Left lung (tissue), 10 donors: Measurements from ENCODE around the gene PLA2G6. TPM values are rescaled to one million over a fixed set of nuclear protein-coding genes. Genes with fewer than 3 reads are reported as not detected.

ENCODE experiments used
- ATAC-seq: fragments of 200-7000 bp; cut with Tn5 transposase; one replicate; pipeline ENCODE4 v1.9.1; 2020; ENCODE audit warnings: moderate library complexity
- DNase-seq, 4 donors: peaks; one replicate each; pipeline ENCODE4 v3.0.0-alpha.2; 2013 to 2020
- H3K27ac ChIP-seq, 2 donors: fragments of 200-600 bp; sonication (generic) in 1 of 2; one replicate each; pipeline versions ENCODE4 v1.5.0 to v1.8.0; 2020 to 2021
- H3K27me3 ChIP-seq, 2 donors: fragments of 200-600 bp; sonication (generic) in 1 of 2; one replicate each; pipeline versions ENCODE4 v1.5.0 to v1.8.0; 2020 to 2021
- H3K36me3 ChIP-seq, 2 donors: fragments of 200-600 bp; sonication (generic) in 1 of 2; one replicate each; pipeline versions ENCODE4 v1.5.0 to v1.8.0; 2020 to 2021
- H3K4me1 ChIP-seq, 2 donors: fragments of 200-600 bp; one replicate each; pipeline ENCODE4 v1.8.0; 2021
- H3K4me3 ChIP-seq, 2 donors: fragments of 200-600 bp; sonication (generic) in 1 of 2; one replicate each; pipeline versions ENCODE4 v1.5.0 to v1.8.0; 2020 to 2021; ENCODE audit warnings: mild to moderate bottlenecking in 1 of 2
- H3K9me3 ChIP-seq, 2 donors: fragments of 200-600 bp; sonication (generic) in 1 of 2; one replicate each; pipeline versions ENCODE4 v1.5.0 to v1.8.0; 2020 to 2021
- intact Hi-C, 2 donors: fragments of 100-400 bp; cut with DNase I; formaldehyde crosslinking; loops; one replicate each; pipeline versions ENCODE4 v1.11.2 to v1.14.2; 2022
- polyA plus RNA-seq, 6 donors: library from polyadenylated mRNA; unstranded; fragments of 120-200 nt; gene quantifications; one replicate each; pipeline ENCODE4 v1.2.1, GENCODE V29; 2013; ENCODE audit not compliant: insufficient read length in 6 of 6
- total RNA-seq, 2 donors: library from RNA; stranded (reverse); fragmentation: NEBNext Ultra II Directional; extraction: Animal tissue kit (Norgen Biotek cat#: 25700); gene quantifications; one replicate each; pipeline ENCODE4 v1.2.1, GENCODE V29; 2021
- TF ChIP-seq, protein P1 (sequence below), 2 donors: fragments of 200-600 bp; sonication (generic) in 1 of 2; IDR thresholded peaks; one replicate each; pipeline versions ENCODE4 v1.5.0 to v1.8.0; 2021; ENCODE audit warnings: antibody characterized with exemption in 2 of 2
- donor health status: DM: no; HTN: yes; CAD: no.
- donor health status: DM: no; HTN: no; CAD: no.

Gene PLA2G6
- total and polyA plus RNA-seq, 8 donors, result 29.8 to 44.1 (median 35.7) TPM

- intact Hi-C loops, result loop anchor here in 1 of 2 donors (10.0 kb wide), 1 partner anchor 240 kb away; no protein-coding TSS in a partner anchor
- Histone ChIP-seq H3K9me3 (no peaks in the 10 kb centered on the region), H3K36me3 (no peaks in the 10 kb centered on the region), H3K27me3 (no peaks in the 10 kb centered on the region), H3K4me1 (peaks cover 0 to 6% of the 10 kb centered on the region in 2 donors), H3K27ac (no peak overlapping the region), H3K4me3 (no peak overlapping the region)
- DNase-seq, result peak; percentile 68 to 95 (median 84)
- peak; percentile 92 for ATAC-seq
- TF ChIP-seq, protein P1, sequence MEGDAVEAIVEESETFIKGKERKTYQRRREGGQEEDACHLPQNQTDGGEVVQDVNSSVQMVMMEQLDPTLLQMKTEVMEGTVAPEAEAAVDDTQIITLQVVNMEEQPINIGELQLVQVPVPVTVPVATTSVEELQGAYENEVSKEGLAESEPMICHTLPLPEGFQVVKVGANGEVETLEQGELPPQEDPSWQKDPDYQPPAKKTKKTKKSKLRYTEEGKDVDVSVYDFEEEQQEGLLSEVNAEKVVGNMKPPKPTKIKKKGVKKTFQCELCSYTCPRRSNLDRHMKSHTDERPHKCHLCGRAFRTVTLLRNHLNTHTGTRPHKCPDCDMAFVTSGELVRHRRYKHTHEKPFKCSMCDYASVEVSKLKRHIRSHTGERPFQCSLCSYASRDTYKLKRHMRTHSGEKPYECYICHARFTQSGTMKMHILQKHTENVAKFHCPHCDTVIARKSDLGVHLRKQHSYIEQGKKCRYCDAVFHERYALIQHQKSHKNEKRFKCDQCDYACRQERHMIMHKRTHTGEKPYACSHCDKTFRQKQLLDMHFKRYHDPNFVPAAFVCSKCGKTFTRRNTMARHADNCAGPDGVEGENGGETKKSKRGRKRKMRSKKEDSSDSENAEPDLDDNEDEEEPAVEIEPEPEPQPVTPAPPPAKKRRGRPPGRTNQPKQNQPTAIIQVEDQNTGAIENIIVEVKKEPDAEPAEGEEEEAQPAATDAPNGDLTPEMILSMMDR (IDR thresholded peaks at IDR 0.05), result peak; percentile 92 to 99
Observed at GRCh38 chr22:38114484-38115398, 66.9 kb downstream of the PLA2G6 start.

DNA sequence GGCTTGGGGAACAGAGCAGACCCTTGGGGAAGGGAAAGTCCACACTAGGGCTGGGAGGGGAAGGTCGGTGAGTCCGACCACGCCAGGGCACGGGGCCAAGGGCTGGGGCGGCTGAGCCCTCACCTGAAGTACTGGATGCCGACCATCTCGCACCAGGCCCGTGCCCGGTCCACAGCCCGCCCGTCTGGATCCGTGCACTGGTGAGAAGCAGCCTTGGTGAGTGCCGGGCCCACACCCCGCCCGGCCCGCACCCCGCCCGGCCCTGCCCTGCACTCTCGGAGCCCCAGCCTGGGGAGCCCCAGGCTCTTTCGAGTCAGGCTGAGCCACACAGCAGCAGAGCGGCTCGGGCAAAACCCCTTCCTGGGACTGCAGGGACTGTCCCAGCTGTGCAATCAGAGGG, 69.2 kb downstream of the PLA2G6 start:
- no peak overlapping the region for H3K4me3 ChIP-seq
- ATAC-seq (no peak), DNase-seq (peak in 1 of 4 donors; percentile 74)
- no peaks in the 10 kb centered on the region for H3K9me3 ChIP-seq
- H3K4me1 ChIP-seq, result peaks cover 0 to 6% of the 10 kb centered on the region in 2 donors
- H3K36me3 ChIP-seq, result no peaks in the 10 kb centered on the region
- intact Hi-C loops, result loop anchor here in 1 of 2 donors (10.0 kb wide), 1 partner anchor 242 kb away; no protein-coding TSS in a partner anchor
- no peak overlapping the region for H3K27ac ChIP-seq
- TF ChIP-seq, protein P1 (IDR thresholded peaks at IDR 0.05), result no peak
- H3K27me3 ChIP-seq, result no peaks in the 10 kb centered on the region

GRCh38 chr22:38111925-38112355, 69.7 kb downstream of the PLA2G6 start:
- H3K27me3 ChIP-seq, result no peaks in the 10 kb centered on the region
- ATAC-seq (no peak), DNase-seq (peak in 1 of 4 donors; percentile 29)
- no peak overlapping the region for H3K27ac ChIP-seq
- H3K4me3 ChIP-seq, result no peak overlapping the region
- TF ChIP-seq, protein P1 (IDR thresholded peaks at IDR 0.05), result no peak
- intact Hi-C loops, result loop anchor here in 1 of 2 donors (10.0 kb wide), 1 partner anchor 243 kb away; no protein-coding TSS in a partner anchor
- no peaks in the 10 kb centered on the region for H3K36me3 ChIP-seq
- peaks cover 0 to 6% of the 10 kb centered on the region in 2 donors for H3K4me1 ChIP-seq
- H3K9me3 ChIP-seq, result no peaks in the 10 kb centered on the region

DNA sequence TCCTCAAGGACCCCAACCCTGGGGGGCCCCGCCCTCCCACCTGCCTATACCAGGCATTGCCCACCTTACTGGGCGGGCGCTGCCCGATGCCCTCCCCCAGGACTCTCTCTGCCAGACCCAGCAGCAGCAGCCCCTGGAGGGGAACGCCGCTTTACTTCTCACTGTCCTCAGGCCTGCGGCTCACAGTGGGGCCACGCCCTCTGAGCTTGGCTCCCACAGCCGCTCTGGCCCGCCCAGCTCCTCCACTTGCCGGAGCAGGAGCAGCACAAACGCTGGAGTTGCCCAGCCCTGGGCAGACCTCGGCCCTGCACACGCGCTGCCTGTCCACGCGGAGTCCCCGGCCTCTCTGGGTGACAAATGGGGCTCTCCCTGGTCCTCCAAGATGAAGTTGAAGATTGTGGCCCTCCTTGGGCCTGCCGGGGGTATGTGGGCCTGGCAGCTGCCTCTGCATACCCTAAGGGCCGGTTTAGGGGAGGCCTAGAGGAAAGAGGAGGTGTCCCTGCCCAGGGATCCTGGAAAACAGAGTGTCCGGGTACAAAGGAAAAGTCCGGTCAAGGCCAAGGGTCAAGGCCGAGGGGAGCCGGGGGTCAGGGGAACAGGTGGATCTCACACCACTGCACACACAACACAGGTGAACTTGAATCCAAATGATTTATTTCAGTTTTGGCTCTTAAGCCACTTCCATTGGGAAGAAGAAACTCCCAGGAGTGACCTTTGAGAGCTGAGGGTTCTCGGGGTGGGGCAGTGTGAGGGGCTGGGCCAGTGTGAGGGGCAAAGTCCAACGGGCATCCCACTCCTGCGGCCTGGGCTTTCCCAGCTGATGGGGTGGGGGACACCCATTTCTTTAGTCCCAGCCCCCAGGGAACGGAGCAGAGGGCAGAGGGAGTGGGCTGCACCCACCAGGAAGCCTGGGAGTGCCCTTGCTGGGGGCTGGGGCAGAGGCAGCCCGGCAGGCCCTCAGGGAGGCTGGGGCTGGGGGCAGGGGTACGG, 70.5 kb downstream of the PLA2G6 start:
- H3K36me3 ChIP-seq, result no peaks in the 10 kb centered on the region
- H3K4me1 ChIP-seq, result peaks cover 0 to 6% of the 10 kb centered on the region in 2 donors
- H3K27me3 ChIP-seq, result no peaks in the 10 kb centered on the region
- peak in 3 of 4 donors; percentile 26 to 69 (median 36) for DNase-seq
- no peaks in the 10 kb centered on the region for H3K9me3 ChIP-seq
- no peak overlapping the region for H3K27ac ChIP-seq
- intact Hi-C loops, result loop anchor here in 1 of 2 donors (10.0 kb wide), 1 partner anchor 244 kb away; no protein-coding TSS in a partner anchor
- ATAC-seq, result peak; percentile 68
- no peak overlapping the region for H3K4me3 ChIP-seq
- TF ChIP-seq, protein P1 (IDR thresholded peaks at IDR 0.05), result no peak
